Measurements from ENCODE around the gene COL4A6.
A peak's percentile ranks its signal among the peaks of the same experiment; 100 is the strongest.

The COL4A6 gene

GRCh38 chrX:108307132-108308085 lies 130.8 kb downstream of the COL4A6 start:
- no peak overlapping the region for H3K4me3 ChIP-seq (ENCODE audit: low read length)
- H2BK15ac ChIP-seq (replicated peaks; ENCODE audit: low read depth): no peak overlapping the region
- H3K36me3 ChIP-seq (ENCODE audit: control insufficient read depth, insufficient read depth, low read length): no peaks in the 10 kb centered on the region
- no peak overlapping the region for H4K5ac ChIP-seq (ENCODE audit: low read length)
- no peak overlapping the region for H3K18ac ChIP-seq (ENCODE audit: low read length)
- H3K4ac ChIP-seq (ENCODE audit: low read depth, low read length): no peak overlapping the region
- no peak overlapping the region for H3K27ac ChIP-seq (ENCODE audit: low read depth, low read length)
- H3K79me2 ChIP-seq (ENCODE audit: control insufficient read depth, insufficient read depth, low read length): no peaks in the 10 kb centered on the region
- no peak overlapping the region for H3K4me2 ChIP-seq (ENCODE audit: low read length)
- H3K27me3 ChIP-seq (ENCODE audit: insufficient read depth, low read length, poor library complexity): no peaks in the 10 kb centered on the region
- H2BK120ac ChIP-seq (ENCODE audit: low read depth, low read length): no peak overlapping the region
- no peak overlapping the region for H3K56ac ChIP-seq (ENCODE audit: low read length)
- no peak overlapping the region for H3K9ac ChIP-seq (ENCODE audit: low read length)
- no peak overlapping the region for H3K23ac ChIP-seq (ENCODE audit: low read length)
- no peak overlapping the region for H2AK5ac ChIP-seq (ENCODE audit: low read length)
- no CpG with 5 or more reads among the region's 6 CpGs for WGBS (ENCODE audit: extremely low coverage, insufficient coverage, low lambda C conversion rate)
- no peaks in the 10 kb centered on the region for H3K4me1 ChIP-seq (ENCODE audit: control insufficient read depth, low read depth, low read length)
- no peaks in the 10 kb centered on the region for H3K79me1 ChIP-seq (ENCODE audit: low read length)
- DNase-seq: no peak
- no peak overlapping the region for H4K8ac ChIP-seq (ENCODE audit: low read depth, low read length)
- no peak overlapping the region for H2BK5ac ChIP-seq (ENCODE audit: low read length)

- no peak overlapping the region for H2BK120ac ChIP-seq (ENCODE audit: low read depth, low read length)
- no peak overlapping the region for H3K4me2 ChIP-seq (ENCODE audit: low read length)
- no peak overlapping the region for H3K4me3 ChIP-seq (ENCODE audit: low read length)
- no peak overlapping the region for H3K56ac ChIP-seq (ENCODE audit: low read length)
- H3K27me3 ChIP-seq (ENCODE audit: insufficient read depth, low read length, poor library complexity): no peaks in the 10 kb centered on the region
- no peak overlapping the region for H4K8ac ChIP-seq (ENCODE audit: low read depth, low read length)
- no peak overlapping the region for H3K18ac ChIP-seq (ENCODE audit: low read length)
- no peak overlapping the region for H4K5ac ChIP-seq (ENCODE audit: low read length)
- no peak overlapping the region for H3K23ac ChIP-seq (ENCODE audit: low read length)
- no peak overlapping the region for H2BK15ac ChIP-seq (replicated peaks; ENCODE audit: low read depth)
- H3K27ac ChIP-seq (ENCODE audit: low read depth, low read length): no peak overlapping the region
- no peak overlapping the region for H2AK5ac ChIP-seq (ENCODE audit: low read length)
- H3K4me1 ChIP-seq (ENCODE audit: control insufficient read depth, low read depth, low read length): no peaks in the 10 kb centered on the region
- H3K36me3 ChIP-seq (ENCODE audit: control insufficient read depth, insufficient read depth, low read length): no peaks in the 10 kb centered on the region
- no peak overlapping the region for H2BK5ac ChIP-seq (ENCODE audit: low read length)
- DNase-seq: no peak
- H3K4ac ChIP-seq (ENCODE audit: low read depth, low read length): no peak overlapping the region
- H3K79me1 ChIP-seq (ENCODE audit: low read length): no peaks in the 10 kb centered on the region
- no peaks in the 10 kb centered on the region for H3K79me2 ChIP-seq (ENCODE audit: control insufficient read depth, insufficient read depth, low read length)
- no peak overlapping the region for H3K9ac ChIP-seq (ENCODE audit: low read length)
Observed at GRCh38 chrX:108306086-108306485, 132.1 kb downstream of the COL4A6 start.

- H2BK120ac ChIP-seq (ENCODE audit: low read depth, low read length): no peak overlapping the region
- H3K4ac ChIP-seq (ENCODE audit: low read depth, low read length): no peak overlapping the region
- H3K27ac ChIP-seq (ENCODE audit: low read depth, low read length): no peak overlapping the region
- no peak overlapping the region for H2AK5ac ChIP-seq (ENCODE audit: low read length)
- H2BK15ac ChIP-seq (replicated peaks; ENCODE audit: low read depth): no peak overlapping the region
- no peaks in the 10 kb centered on the region for H3K79me1 ChIP-seq (ENCODE audit: low read length)
- H3K4me3 ChIP-seq (ENCODE audit: low read length): no peak overlapping the region
- H3K56ac ChIP-seq (ENCODE audit: low read length): peak overlapping the region; percentile 15
- no peak overlapping the region for H4K5ac ChIP-seq (ENCODE audit: low read length)
- H3K27me3 ChIP-seq (ENCODE audit: insufficient read depth, low read length, poor library complexity): no peaks in the 10 kb centered on the region
- no CpG with 5 or more reads among the region's 2 CpGs for WGBS (ENCODE audit: extremely low coverage, insufficient coverage, low lambda C conversion rate)
- no peak overlapping the region for H3K9ac ChIP-seq (ENCODE audit: low read length)
- no peak overlapping the region for H2BK5ac ChIP-seq (ENCODE audit: low read length)
- H3K4me1 ChIP-seq (ENCODE audit: control insufficient read depth, low read depth, low read length): no peaks in the 10 kb centered on the region
- no peak overlapping the region for H3K23ac ChIP-seq (ENCODE audit: low read length)
- H3K4me2 ChIP-seq (ENCODE audit: low read length): no peak overlapping the region
- H3K79me2 ChIP-seq (ENCODE audit: control insufficient read depth, insufficient read depth, low read length): no peaks in the 10 kb centered on the region
- H3K36me3 ChIP-seq (ENCODE audit: control insufficient read depth, insufficient read depth, low read length): no peaks in the 10 kb centered on the region
- H3K18ac ChIP-seq (ENCODE audit: low read length): no peak overlapping the region
- no peak overlapping the region for H4K8ac ChIP-seq (ENCODE audit: low read depth, low read length)
- no peak for DNase-seq
Observed at GRCh38 chrX:108304757-108305156, 133.5 kb downstream of the COL4A6 start.

GRCh38 chrX:108304210-108304609 lies 134.0 kb downstream of the COL4A6 start:
- Histone ChIP-seq H2BK120ac (ENCODE audit: low read depth, low read length) (no peak overlapping the region), H3K79me2 (ENCODE audit: control insufficient read depth, insufficient read depth, low read length) (no peaks in the 10 kb centered on the region), H3K27me3 (ENCODE audit: insufficient read depth, low read length, poor library complexity) (no peaks in the 10 kb centered on the region), H4K5ac (ENCODE audit: low read length) (no peak overlapping the region), H3K56ac (ENCODE audit: low read length) (no peak overlapping the region), H2BK15ac (replicated peaks; ENCODE audit: low read depth) (no peak overlapping the region), H2BK5ac (ENCODE audit: low read length) (no peak overlapping the region), H3K4me1 (ENCODE audit: control insufficient read depth, low read depth, low read length) (no peaks in the 10 kb centered on the region), H4K8ac (ENCODE audit: low read depth, low read length) (no peak overlapping the region), H3K23ac (ENCODE audit: low read length) (no peak overlapping the region), H3K9ac (ENCODE audit: low read length) (no peak overlapping the region), H3K79me1 (ENCODE audit: low read length) (no peaks in the 10 kb centered on the region), H3K4ac (ENCODE audit: low read depth, low read length) (no peak overlapping the region), H3K36me3 (ENCODE audit: control insufficient read depth, insufficient read depth, low read length) (no peaks in the 10 kb centered on the region), H3K4me3 (ENCODE audit: low read length) (no peak overlapping the region), H3K18ac (ENCODE audit: low read length) (no peak overlapping the region), H2AK5ac (ENCODE audit: low read length) (no peak overlapping the region), H3K4me2 (ENCODE audit: low read length) (no peak overlapping the region), H3K27ac (ENCODE audit: low read depth, low read length) (no peak overlapping the region)
- WGBS (ENCODE audit: extremely low coverage, insufficient coverage, low lambda C conversion rate): no CpG with 5 or more reads among the region's 5 CpGs
- peak; percentile 37 for DNase-seq

GRCh38 chrX:108303682-108304081 lies 134.5 kb downstream of the COL4A6 start:
- Histone ChIP-seq H3K9ac (ENCODE audit: low read length) (no peak overlapping the region), H3K4ac (ENCODE audit: low read depth, low read length) (no peak overlapping the region), H2AK5ac (ENCODE audit: low read length) (no peak overlapping the region), H3K4me2 (ENCODE audit: low read length) (no peak overlapping the region), H3K23ac (ENCODE audit: low read length) (no peak overlapping the region), H2BK120ac (ENCODE audit: low read depth, low read length) (no peak overlapping the region), H3K79me1 (ENCODE audit: low read length) (no peaks in the 10 kb centered on the region), H3K36me3 (ENCODE audit: control insufficient read depth, insufficient read depth, low read length) (no peaks in the 10 kb centered on the region), H2BK5ac (ENCODE audit: low read length) (no peak overlapping the region), H4K5ac (ENCODE audit: low read length) (no peak overlapping the region), H3K79me2 (ENCODE audit: control insufficient read depth, insufficient read depth, low read length) (no peaks in the 10 kb centered on the region), H3K4me1 (ENCODE audit: control insufficient read depth, low read depth, low read length) (no peaks in the 10 kb centered on the region), H3K56ac (ENCODE audit: low read length) (no peak overlapping the region), H3K27me3 (ENCODE audit: insufficient read depth, low read length, poor library complexity) (no peaks in the 10 kb centered on the region), H3K4me3 (ENCODE audit: low read length) (no peak overlapping the region), H2BK15ac (replicated peaks; ENCODE audit: low read depth) (no peak overlapping the region), H3K18ac (ENCODE audit: low read length) (no peak overlapping the region), H4K8ac (ENCODE audit: low read depth, low read length) (no peak overlapping the region), H3K27ac (ENCODE audit: low read depth, low read length) (no peak overlapping the region)
- no CpG with 5 or more reads among the region's 2 CpGs for WGBS (ENCODE audit: extremely low coverage, insufficient coverage, low lambda C conversion rate)
- DNase-seq: no peak

- Histone ChIP-seq H3K27me3 (ENCODE audit: insufficient read depth, low read length, poor library complexity) (no peaks in the 10 kb centered on the region), H3K4me1 (ENCODE audit: control insufficient read depth, low read depth, low read length) (no peaks in the 10 kb centered on the region), H3K4me3 (ENCODE audit: low read length) (no peak overlapping the region), H2BK120ac (ENCODE audit: low read depth, low read length) (no peak overlapping the region), H4K8ac (ENCODE audit: low read depth, low read length) (no peak overlapping the region), H3K4me2 (ENCODE audit: low read length) (no peak overlapping the region), H3K18ac (ENCODE audit: low read length) (no peak overlapping the region), H4K5ac (ENCODE audit: low read length) (no peak overlapping the region), H3K79me1 (ENCODE audit: low read length) (no peaks in the 10 kb centered on the region), H3K4ac (ENCODE audit: low read depth, low read length) (no peak overlapping the region), H2BK15ac (replicated peaks; ENCODE audit: low read depth) (no peak overlapping the region), H3K9ac (ENCODE audit: low read length) (no peak overlapping the region), H2AK5ac (ENCODE audit: low read length) (no peak overlapping the region), H3K79me2 (ENCODE audit: control insufficient read depth, insufficient read depth, low read length) (no peaks in the 10 kb centered on the region), H3K23ac (ENCODE audit: low read length) (no peak overlapping the region), H3K56ac (ENCODE audit: low read length) (no peak overlapping the region), H3K27ac (ENCODE audit: low read depth, low read length) (no peak overlapping the region), H3K36me3 (ENCODE audit: control insufficient read depth, insufficient read depth, low read length) (no peaks in the 10 kb centered on the region), H2BK5ac (ENCODE audit: low read length) (no peak overlapping the region)
- no CpG with 5 or more reads among the region's 1 CpG for WGBS (ENCODE audit: extremely low coverage, insufficient coverage, low lambda C conversion rate)
- DNase-seq: no peak
Observed at GRCh38 chrX:108299704-108300103, 138.5 kb downstream of the COL4A6 start.

Measured in mesendoderm (in vitro differentiated cells).